IMR-90 (cell line): ENCODE data around the gene COL5A3.

Experiments
- MXI1 ChIP-seq: IDR thresholded peaks from 2 replicates; pipeline ENCODE4 v1.6.1; 2012; ENCODE audit warnings: low read depth, mild to moderate bottlenecking, low read length, moderate library complexity, borderline replicate concordance
- NFE2L2 ChIP-seq: fragments of 150-350 bp; IDR thresholded peaks from 2 replicates; pipeline ENCODE4 v1.6.1; 2016; ENCODE audit warnings: low read depth, mild to moderate bottlenecking, low read length
- POLR2A ChIP-seq: IDR thresholded peaks from 2 replicates; pipeline ENCODE4 v1.6.1; 2012; ENCODE audit warnings: mild to moderate bottlenecking, low read depth, low read length
- RFX5 ChIP-seq: IDR thresholded peaks from 2 replicates; pipeline ENCODE4 v1.8.0; 2012; ENCODE audit warnings: low read depth, mild to moderate bottlenecking, low read length, moderate library complexity
- SMC3 ChIP-seq: fragments of 150-350 bp; IDR thresholded peaks from 2 replicates; pipeline ENCODE4 v1.6.1; 2016; ENCODE audit warnings: low read depth, mild to moderate bottlenecking, antibody characterized with exemption, low read length, moderate library complexity
- TF ChIP-seq, protein P1 (sequence below): conservative IDR thresholded peaks from 2 replicates; pipeline ENCODE4 v1.5.1; 2012; ENCODE audit warnings: mild to moderate bottlenecking, low read depth, low read length, improper control_type of control experiment

DNA sequence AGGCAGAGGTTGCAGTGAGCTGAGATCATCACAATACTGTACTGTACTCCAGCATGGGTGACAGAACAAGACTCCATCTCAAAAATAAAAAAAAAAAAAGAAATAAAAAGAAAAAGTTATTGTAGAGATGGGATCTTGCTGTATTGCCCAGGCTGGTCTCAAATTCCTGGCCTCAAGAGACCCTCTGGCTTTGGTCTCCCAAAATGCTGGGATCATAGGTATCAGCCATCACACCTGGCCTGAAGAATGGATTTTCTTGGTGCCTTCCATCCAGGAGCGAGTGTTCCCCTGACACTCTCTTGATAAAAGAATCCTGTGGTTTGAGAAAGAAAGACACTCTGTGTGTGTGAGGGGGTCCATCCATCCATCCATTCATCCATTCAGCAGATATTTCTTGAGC lies 78.7 kb downstream of the COL5A3 start:
- TF ChIP-seq NFE2L2, result no peak
- TF ChIP-seq MXI1, result no peak
- TF ChIP-seq SMC3, result no peak
- TF ChIP-seq, protein P1, sequence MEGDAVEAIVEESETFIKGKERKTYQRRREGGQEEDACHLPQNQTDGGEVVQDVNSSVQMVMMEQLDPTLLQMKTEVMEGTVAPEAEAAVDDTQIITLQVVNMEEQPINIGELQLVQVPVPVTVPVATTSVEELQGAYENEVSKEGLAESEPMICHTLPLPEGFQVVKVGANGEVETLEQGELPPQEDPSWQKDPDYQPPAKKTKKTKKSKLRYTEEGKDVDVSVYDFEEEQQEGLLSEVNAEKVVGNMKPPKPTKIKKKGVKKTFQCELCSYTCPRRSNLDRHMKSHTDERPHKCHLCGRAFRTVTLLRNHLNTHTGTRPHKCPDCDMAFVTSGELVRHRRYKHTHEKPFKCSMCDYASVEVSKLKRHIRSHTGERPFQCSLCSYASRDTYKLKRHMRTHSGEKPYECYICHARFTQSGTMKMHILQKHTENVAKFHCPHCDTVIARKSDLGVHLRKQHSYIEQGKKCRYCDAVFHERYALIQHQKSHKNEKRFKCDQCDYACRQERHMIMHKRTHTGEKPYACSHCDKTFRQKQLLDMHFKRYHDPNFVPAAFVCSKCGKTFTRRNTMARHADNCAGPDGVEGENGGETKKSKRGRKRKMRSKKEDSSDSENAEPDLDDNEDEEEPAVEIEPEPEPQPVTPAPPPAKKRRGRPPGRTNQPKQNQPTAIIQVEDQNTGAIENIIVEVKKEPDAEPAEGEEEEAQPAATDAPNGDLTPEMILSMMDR, result no peak
- TF ChIP-seq POLR2A, result no peak
- no peak for TF ChIP-seq RFX5
